T-helper 1 cell treated with Interleukin-12 subunit alpha and Interleukin-12 subunit beta and Interleukin-4 antibody, amounts not matched to agents 30 μg/mL and 1 μg/mL, for 36 hours (primary cell): Measurements from ENCODE around the gene XIRP2.
"Not testable (repeated sequence)": the region's sequence is repeated elsewhere in the genome, so short reads cannot be mapped to it uniquely, and the experiment has no call there.

Experiments
- H3K27ac Mint-ChIP-seq: one replicate; pipeline ENCODE4 v1.8.0; 2021; ENCODE audit warnings: mild to moderate bottlenecking, mixed read lengths
- H3K27me3 Mint-ChIP-seq: one replicate; pipeline ENCODE4 v1.8.0; 2021; ENCODE audit warnings: low read depth, mixed read lengths
- H3K36me3 Mint-ChIP-seq: one replicate; pipeline ENCODE4 v1.8.0; 2021; ENCODE audit warnings: low read depth, mixed read lengths
- H3K4me1 Mint-ChIP-seq: one replicate; pipeline ENCODE4 v1.8.0; 2021; ENCODE audit warnings: low read depth, mixed read lengths
- H3K4me3 Mint-ChIP-seq: one replicate; pipeline ENCODE4 v1.8.0; 2021; ENCODE audit warnings: mild to moderate bottlenecking, moderate library complexity, mixed read lengths
- H3K9me3 Mint-ChIP-seq: one replicate; pipeline ENCODE4 v1.8.0; 2021; ENCODE audit warnings: mixed read lengths

The XIRP2 gene

DNA sequence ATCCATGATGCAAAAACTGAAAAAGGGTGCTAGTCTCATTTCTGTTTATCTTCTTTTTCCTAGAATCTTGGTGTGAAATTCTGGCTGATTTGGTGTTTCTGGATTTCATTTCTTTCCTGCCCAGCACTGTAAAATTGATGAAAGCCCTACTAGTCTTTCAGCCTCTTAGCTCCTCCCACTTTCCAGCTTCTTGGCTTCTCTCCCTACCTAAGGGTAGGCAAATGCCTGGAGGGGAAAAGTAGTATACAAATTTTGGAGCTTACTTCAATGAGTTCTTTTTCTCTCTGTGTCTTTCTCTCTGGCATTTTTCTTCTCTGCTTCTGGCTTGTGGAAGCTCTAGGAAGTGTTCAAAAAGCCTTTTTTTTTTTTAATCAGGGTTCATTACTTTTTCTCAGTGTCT, 160.5 kb downstream of the XIRP2 start:
- Mint-ChIP-seq H3K27ac (no peak overlapping the region), H3K36me3 (no peaks in the 10 kb centered on the region), H3K4me1 (no peaks in the 10 kb centered on the region), H3K9me3 (no peaks in the 10 kb centered on the region), H3K4me3 (no peak overlapping the region), H3K27me3 (no peaks in the 10 kb centered on the region)

DNA sequence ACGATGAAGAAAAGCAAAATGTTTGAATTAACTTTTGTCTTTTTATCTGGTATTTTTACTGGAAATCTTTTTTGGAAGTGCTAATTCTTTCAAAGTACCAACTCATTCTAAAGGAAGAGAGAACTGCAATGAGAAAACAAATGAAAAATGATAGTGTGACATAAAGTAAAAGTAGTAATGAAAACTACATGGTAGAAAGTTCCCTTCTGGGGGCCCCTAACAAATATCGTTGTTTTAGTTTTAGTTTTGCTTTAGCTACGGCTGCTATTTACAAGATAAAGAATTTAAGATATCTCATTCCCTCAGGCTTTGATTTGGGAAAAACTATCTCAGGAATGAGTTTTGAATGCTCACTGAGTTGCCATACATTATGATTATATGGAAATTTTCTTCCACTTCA, 161.4 kb downstream of the XIRP2 start:
- Mint-ChIP-seq H3K27ac (no peak overlapping the region), H3K4me3 (no peak overlapping the region), H3K4me1 (no peaks in the 10 kb centered on the region), H3K27me3 (no peaks in the 10 kb centered on the region), H3K9me3 (no peaks in the 10 kb centered on the region), H3K36me3 (no peaks in the 10 kb centered on the region)

DNA sequence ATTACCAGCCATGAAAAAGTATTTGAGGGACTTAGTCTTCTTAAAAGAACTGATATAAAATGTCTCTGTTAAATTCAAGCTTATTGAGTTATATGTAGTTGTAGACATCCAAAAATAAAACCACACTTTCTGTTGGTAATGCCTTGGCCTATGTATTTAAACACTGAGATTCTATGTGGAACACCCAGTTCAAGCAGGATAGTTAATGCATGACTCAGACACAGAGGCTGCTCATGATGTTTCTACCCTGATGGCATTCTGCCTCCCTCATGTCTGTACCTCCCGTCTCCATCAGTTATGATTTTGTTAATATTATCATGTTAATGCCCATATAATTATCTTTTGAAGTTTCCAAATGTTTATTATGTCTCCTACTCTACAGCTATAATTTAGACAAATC, 164.5 kb downstream of the XIRP2 start:
- Mint-ChIP-seq H3K36me3 (no peaks in the 10 kb centered on the region), H3K9me3 (no peaks in the 10 kb centered on the region), H3K27me3 (no peaks in the 10 kb centered on the region), H3K4me1 (no peaks in the 10 kb centered on the region), H3K4me3 (no peak overlapping the region), H3K27ac (no peak overlapping the region)

DNA sequence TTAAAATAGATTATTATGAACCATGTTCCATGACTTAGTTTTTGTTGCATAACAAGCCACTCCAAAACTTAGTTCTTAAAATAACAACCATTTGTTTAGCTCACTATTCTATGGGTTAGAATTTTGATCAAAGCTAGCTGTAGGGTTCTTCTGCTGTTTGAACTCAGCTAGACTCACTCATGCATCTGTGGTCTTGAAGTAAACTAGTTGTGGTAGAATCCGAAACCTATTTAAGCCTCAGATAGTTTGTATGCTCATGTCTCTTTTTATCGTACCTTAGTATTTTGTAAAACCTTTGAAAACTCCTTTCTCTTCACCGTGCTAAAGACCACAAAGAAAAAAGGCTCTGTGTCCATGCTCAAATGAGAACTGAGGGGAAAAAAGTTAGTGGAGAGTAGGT, 166.6 kb downstream of the XIRP2 start:
- H3K27ac Mint-ChIP-seq, result no peak overlapping the region
- no peaks in the 10 kb centered on the region for H3K9me3 Mint-ChIP-seq
- H3K4me3 Mint-ChIP-seq, result no peak overlapping the region
- no peaks in the 10 kb centered on the region for H3K4me1 Mint-ChIP-seq
- H3K36me3 Mint-ChIP-seq, result no peaks in the 10 kb centered on the region
- H3K27me3 Mint-ChIP-seq, result no peaks in the 10 kb centered on the region

DNA sequence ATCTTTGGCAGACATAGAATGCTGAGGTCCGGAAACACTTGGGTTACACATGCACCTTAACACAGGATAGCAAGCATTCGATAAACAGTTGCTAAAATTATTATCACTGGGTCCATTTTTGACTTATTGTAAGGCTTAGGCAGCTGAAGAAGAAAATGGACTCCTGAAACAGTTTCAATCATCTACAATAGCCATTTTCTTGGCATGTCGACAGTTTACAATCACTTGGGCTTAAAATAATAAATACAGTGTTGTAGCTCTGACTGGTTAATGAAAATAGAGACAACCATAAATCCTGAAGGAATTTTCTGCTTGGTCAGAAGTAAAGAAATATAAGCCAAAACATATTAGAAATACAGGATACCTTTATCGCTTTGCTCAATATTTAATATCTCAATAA, 169.2 kb downstream of the XIRP2 start:
- H3K36me3 Mint-ChIP-seq, result no peaks in the 10 kb centered on the region
- H3K4me3 Mint-ChIP-seq, result no peak overlapping the region
- H3K27me3 Mint-ChIP-seq, result no peaks in the 10 kb centered on the region
- no peaks in the 10 kb centered on the region for H3K9me3 Mint-ChIP-seq
- H3K4me1 Mint-ChIP-seq, result no peaks in the 10 kb centered on the region
- H3K27ac Mint-ChIP-seq, result no peak overlapping the region

DNA sequence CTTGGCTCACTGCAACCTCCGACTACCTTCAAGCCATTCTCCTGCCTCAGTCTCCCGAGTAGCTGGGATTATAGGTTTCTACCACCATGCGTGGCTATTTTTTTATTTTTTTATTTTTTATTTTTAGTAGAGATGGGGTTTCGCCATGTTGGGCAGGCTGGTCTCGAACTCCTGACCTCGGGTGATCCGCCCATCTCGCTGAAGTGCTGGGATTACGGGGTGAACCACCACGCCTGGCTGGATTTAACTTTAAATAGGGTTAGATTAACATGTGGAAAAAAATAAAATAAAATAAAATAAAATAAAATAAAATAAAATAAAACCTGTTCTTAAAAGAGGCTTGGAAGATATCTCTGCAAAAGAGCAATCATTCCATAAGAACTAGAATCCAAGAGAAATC, 170.9 kb downstream of the XIRP2 start:
- Mint-ChIP-seq H3K9me3 (no peaks in the 10 kb centered on the region), H3K27ac (no peak overlapping the region), H3K36me3 (no peaks in the 10 kb centered on the region), H3K4me3 (no peak overlapping the region), H3K27me3 (no peaks in the 10 kb centered on the region), H3K4me1 (no peaks in the 10 kb centered on the region)

DNA sequence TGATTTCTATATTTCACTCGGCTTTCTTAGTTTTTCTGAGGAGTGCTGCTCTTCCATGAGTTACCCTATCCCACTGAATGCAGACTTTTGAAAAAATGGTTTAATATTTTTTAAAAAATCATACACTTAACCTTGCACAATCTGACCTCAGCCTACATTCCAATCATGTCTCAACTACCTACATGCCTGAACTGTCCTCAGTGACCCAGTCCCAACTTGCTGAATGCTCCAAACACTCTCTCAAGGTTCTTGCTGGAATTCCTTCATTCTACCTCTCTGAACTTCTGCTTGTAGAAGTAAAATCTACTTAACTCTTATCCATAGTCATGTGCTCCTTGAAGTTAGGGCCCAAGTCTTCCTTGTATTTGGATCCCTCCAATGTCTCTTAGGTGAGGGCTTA, 181.6 kb downstream of the XIRP2 start:
- Mint-ChIP-seq H3K27me3 (no peaks in the 10 kb centered on the region), H3K9me3 (no peaks in the 10 kb centered on the region), H3K4me3 (no peak overlapping the region), H3K36me3 (no peaks in the 10 kb centered on the region), H3K27ac (no peak overlapping the region), H3K4me1 (no peaks in the 10 kb centered on the region)

DNA sequence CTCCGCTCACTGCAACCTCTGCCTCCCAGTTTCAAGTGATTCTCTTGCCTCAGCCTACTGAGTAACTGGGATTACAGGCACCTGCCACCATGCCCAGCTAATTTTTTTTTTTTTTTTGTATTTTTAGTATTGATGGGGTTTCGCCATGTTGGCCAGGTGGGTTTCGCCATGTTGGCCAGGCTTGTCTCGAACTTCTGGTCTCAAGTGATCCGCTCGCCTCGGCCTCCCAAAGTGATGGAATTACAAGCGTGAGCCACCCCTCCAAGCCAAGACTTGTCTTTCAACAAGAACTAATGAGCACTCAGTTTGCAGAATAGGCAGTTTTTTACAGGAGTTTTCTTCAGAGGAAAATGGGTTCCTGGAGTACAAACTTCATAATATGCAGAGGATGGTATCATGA, 187.4 kb downstream of the XIRP2 start:
- H3K4me1 Mint-ChIP-seq, H3K27me3 Mint-ChIP-seq, H3K27ac Mint-ChIP-seq, H3K9me3 Mint-ChIP-seq, H3K4me3 Mint-ChIP-seq, H3K36me3 Mint-ChIP-seq: not testable (repeated sequence)

DNA sequence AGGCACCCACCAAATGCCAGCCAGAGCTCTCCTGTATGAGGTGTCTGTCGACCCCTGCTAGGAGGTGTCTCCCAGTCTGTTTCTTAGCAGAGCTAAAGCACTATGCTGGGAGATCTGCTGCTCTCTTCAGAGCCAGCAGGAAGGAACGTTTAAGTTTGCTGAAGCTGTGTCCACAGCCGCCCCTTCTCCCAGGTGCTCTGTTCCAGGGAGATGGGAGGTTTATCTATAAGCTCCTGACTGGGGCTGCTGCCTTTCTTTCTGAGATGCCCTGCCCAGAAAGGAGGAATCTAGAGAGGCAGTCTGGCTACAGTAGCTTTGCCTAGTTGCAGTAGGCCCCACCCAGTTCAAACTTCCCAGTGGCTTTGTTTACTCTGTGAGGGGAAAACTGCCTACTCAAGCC, 210.7 kb downstream of the XIRP2 start:
- not testable (repeated sequence) for H3K27me3 Mint-ChIP-seq, H3K9me3 Mint-ChIP-seq, H3K36me3 Mint-ChIP-seq, H3K4me3 Mint-ChIP-seq, H3K4me1 Mint-ChIP-seq, H3K27ac Mint-ChIP-seq

DNA sequence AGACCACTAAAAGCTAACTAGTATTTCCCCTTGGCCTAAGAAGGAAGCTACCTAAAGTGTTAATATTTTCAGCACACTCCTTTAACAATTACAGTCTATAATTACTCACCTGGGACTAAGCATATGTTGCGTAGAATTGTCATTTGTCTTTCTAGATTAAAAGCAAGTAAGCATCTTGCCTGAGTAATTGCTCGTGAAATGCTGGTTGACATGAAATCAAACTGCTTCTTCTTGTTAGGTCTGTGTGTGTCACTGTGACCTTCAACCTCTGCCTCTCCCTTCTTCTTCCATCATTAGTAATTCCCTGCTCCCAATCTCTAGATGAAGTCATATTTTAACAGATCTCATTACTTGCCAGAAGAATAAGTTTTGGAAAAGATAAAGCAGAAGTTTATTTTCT, 212.2 kb downstream of the XIRP2 start:
- Mint-ChIP-seq H3K27me3 (no peaks in the 10 kb centered on the region), H3K36me3 (no peaks in the 10 kb centered on the region), H3K4me1 (no peaks in the 10 kb centered on the region), H3K4me3 (no peak overlapping the region), H3K9me3 (peaks cover 9% of the 10 kb centered on the region), H3K27ac (no peak overlapping the region)

DNA sequence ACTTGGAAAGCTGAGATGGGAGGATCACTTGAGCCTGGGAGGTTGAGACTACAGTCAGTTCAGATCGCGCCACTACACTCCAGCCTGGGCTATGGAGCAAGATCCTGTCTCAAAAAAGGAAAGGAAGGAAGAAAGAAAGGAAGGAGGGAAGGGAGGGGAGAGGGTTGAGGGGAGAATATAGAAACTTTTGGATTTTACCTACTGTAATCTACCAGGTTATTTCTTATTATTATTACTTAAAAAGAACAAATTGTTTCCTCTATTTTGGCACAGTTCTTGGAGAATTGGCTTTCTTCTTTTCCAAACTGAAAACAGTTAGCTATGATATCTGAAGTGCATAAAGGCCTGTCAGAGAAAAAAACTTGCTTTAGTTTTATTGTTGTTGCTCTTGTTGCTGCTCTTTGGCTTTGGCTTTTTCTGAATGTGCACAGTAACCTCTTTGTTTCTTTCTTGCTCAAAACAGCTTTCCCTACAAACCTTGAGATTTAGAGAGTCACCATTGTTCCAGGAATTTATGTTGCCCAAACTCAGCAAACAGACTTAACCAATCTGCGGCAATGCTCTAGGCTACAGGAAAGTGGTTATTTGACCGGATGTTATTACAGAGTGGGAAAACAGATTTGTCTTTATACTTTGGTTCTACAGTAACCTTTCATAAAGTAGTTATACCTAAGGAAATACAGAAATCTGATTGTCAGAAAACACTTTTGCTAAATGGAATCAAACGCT, 214.9 kb downstream of the XIRP2 start:
- no peak overlapping the region for H3K27ac Mint-ChIP-seq
- H3K36me3 Mint-ChIP-seq, result no peaks in the 10 kb centered on the region
- H3K9me3 Mint-ChIP-seq, result no peaks in the 10 kb centered on the region
- H3K4me1 Mint-ChIP-seq, result no peaks in the 10 kb centered on the region
- H3K4me3 Mint-ChIP-seq, result no peak overlapping the region
- H3K27me3 Mint-ChIP-seq, result no peaks in the 10 kb centered on the region

DNA sequence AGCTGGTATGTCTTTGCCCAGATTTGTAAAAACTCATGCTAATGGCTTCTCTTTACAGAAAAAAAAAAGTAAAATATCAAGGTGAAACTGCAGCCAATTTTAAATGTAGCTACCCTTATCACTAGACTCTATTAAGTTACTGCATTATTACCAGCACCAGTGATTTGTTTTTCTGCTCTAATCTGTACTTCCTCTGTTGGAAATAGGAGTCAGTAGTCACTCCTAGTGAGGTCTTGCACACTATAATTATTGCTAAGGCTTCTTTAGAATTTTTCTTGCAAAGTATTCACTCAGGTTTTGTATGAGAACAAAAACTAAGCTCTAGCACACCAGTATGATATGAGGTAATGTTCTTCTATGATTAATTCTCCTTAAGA, 215.5 kb downstream of the XIRP2 start:
- Mint-ChIP-seq H3K4me3 (no peak overlapping the region), H3K9me3 (no peaks in the 10 kb centered on the region), H3K36me3 (no peaks in the 10 kb centered on the region), H3K4me1 (no peaks in the 10 kb centered on the region), H3K27me3 (no peaks in the 10 kb centered on the region), H3K27ac (no peak overlapping the region)

DNA sequence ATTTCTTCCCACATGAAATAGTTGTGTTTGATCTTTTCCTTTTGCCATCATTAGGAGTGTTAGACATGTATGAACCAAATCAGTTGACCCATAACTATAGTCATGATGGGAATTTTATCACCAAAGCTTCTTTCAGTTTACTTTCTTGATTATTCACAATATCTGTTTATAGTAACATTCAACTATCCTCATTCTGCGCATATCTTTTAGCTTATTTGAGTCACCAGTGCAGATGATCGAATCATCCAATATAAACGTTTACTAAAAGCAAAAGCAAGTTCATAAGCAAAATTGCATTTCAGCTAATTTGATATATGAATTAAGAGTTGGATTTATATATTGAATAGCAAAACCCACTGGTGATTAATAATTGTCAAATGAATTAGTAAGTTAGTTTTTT, 216.4 kb downstream of the XIRP2 start:
- Mint-ChIP-seq H3K4me1 (no peaks in the 10 kb centered on the region), H3K36me3 (no peaks in the 10 kb centered on the region), H3K27ac (no peak overlapping the region), H3K4me3 (no peak overlapping the region), H3K9me3 (no peaks in the 10 kb centered on the region), H3K27me3 (no peaks in the 10 kb centered on the region)

DNA sequence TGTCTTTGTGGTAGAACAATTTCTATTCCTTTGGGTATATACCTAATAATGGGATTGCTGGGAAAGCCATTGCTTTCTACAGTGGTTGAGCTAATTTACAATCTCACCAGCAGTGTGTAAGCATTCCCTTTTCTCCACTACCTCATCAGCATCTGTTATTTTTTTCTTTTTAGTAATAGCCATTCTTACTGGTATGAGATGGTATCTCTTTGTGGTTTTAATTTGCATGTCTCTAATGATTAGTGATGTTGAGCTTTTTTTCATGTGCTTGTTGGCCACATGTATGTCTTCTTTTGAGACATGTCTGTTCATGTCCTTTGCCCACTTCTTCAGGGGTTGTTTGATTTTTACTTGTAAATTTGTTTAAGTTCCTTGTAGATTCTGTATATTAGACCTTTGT, 221.4 kb downstream of the XIRP2 start:
- H3K27ac Mint-ChIP-seq, H3K9me3 Mint-ChIP-seq, H3K27me3 Mint-ChIP-seq, H3K36me3 Mint-ChIP-seq, H3K4me3 Mint-ChIP-seq, H3K4me1 Mint-ChIP-seq: not testable (repeated sequence)

DNA sequence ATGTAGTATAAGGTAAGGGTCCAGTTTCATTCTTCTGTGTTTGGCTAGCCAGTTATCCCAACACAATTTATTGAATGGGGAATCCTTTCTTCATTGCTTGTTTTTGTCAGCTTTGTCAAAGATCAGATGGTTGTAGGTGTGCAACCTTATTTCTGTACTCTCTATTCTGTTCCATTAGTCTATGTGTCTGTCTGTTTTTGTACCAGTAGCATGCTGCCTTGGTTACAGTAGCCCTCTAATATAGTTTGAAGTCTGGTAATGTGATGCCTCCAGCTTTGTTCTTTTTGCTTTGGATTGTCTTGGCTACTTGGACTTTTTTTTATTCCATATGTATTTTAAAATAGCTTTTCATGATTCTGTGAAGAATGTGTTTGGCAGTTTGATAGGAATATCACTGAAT, 222.1 kb downstream of the XIRP2 start:
- Mint-ChIP-seq H3K4me3 (no peak overlapping the region), H3K36me3 (no peaks in the 10 kb centered on the region), H3K4me1 (no peaks in the 10 kb centered on the region), H3K27ac (no peak overlapping the region), H3K27me3 (no peaks in the 10 kb centered on the region), H3K9me3 (peaks cover 3% of the 10 kb centered on the region)

DNA sequence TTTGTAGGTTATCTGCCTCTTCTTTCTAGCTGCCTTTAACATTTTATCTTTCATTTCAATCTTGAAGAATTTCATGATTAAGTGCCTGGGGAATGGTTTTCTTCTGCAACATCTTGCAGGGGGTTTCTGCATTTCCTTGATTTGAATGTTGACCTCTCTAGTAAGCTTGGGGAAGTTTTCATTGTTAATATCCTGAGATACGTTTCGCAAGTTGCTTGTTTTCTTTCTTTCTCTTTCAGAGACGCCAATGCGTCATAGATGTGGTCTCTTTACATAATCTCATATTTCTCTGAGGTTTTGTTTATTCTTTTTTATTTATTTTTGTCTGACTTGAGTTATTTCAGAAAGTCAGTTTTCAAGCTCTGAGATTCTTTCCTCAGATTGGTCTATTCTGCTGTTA, 225.7 kb downstream of the XIRP2 start:
- Mint-ChIP-seq H3K4me3 (no peak overlapping the region), H3K27ac (no peak overlapping the region), H3K4me1 (no peaks in the 10 kb centered on the region), H3K9me3 (peaks cover 3% of the 10 kb centered on the region), H3K36me3 (no peaks in the 10 kb centered on the region), H3K27me3 (no peaks in the 10 kb centered on the region)
